H1 (cell line): ENCODE results near the gene SLC25A51. TPM values are rescaled to one million over a fixed set of nuclear protein-coding genes. Genes with fewer than 3 reads are reported as not detected.

ENCODE experiments used
- CTCF ChIA-PET: fragments of 300-600 bp; sonication (Branson Sonifier 250); formaldehyde crosslinking; loops from one replicate; lab custom pipeline; 2021; ENCODE audit not compliant: partially characterized antibody; lab: Charles Lee
- POLR2A ChIA-PET: fragments of 300-600 bp; sonication (Branson Sonifier 250); formaldehyde crosslinking; loops from one replicate; lab custom pipeline; 2021; ENCODE audit warnings: inconsistent platforms; ENCODE audit not compliant: partially characterized antibody; lab: Charles Lee
- DNase-seq, 2 experiments: peaks; one replicate each; pipeline versions ENCODE4 v3.0.0 to v3.0.0-alpha.2; 2010 to 2022; ENCODE audit warnings: low spot score in 2 of 2, low read depth in 1 of 2, mixed read lengths in 1 of 2
- FAIRE-seq: peaks from 2 replicates; lab custom pipeline; 2011; peaks lifted over from hg19 to GRCh38; lab: Jason Lieb, UNC
- H2AFZ ChIP-seq: 2 replicates; pipeline ENCODE4 v1.8.1; 2012; ENCODE audit warnings: low read length, inconsistent platforms
- H2AK5ac ChIP-seq: 2 replicates; pipeline ENCODE4 v1.6.1; 2013; ENCODE audit warnings: low read depth, low read length
- H2BK120ac ChIP-seq: replicated peaks from 2 replicates; pipeline ENCODE3; 2013; ENCODE audit warnings: low read depth, low read length, inconsistent platforms
- H2BK12ac ChIP-seq: 2 replicates; pipeline ENCODE4 v1.6.1; 2013; ENCODE audit warnings: low read depth, low read length
- H2BK15ac ChIP-seq: 2 replicates; pipeline ENCODE4 v1.6.1; 2013; ENCODE audit warnings: low read length
- H2BK20ac ChIP-seq: 2 replicates; pipeline ENCODE4 v1.6.1; 2013; ENCODE audit warnings: low read length
- H2BK5ac ChIP-seq: 2 replicates; pipeline ENCODE4 v1.6.1; 2013; ENCODE audit warnings: low read depth, low read length
- H3K14ac ChIP-seq: 2 replicates; pipeline ENCODE4 v1.6.1; 2013; ENCODE audit warnings: inconsistent platforms; ENCODE audit not compliant: insufficient read length
- H3K18ac ChIP-seq: 2 replicates; pipeline ENCODE4 v1.6.1; 2013; ENCODE audit warnings: low read length; ENCODE audit errors: extremely low read depth
- H3K23ac ChIP-seq: 2 replicates; pipeline ENCODE4 v1.6.1; 2013; ENCODE audit warnings: inconsistent platforms; ENCODE audit not compliant: insufficient read length
- H3K23me2 ChIP-seq: 2 replicates; pipeline ENCODE4 v1.6.1; 2013; ENCODE audit warnings: low read depth, low read length
- H3K27ac ChIP-seq: 2 replicates; pipeline ENCODE4 v1.6.1; 2011; ENCODE audit warnings: low read depth, low read length, inconsistent platforms
- H3K27me3 ChIP-seq, 4 experiments: replicated peaks in 1 of 4; 1 replicate in 1 of 4; 2 replicates in 3 of 4; pipeline versions ENCODE4 v1.6.1 to v1.8.1; 2011 to 2013; ENCODE audit warnings: low read length in 3 of 4, mild to moderate bottlenecking in 3 of 4, inconsistent platforms in 2 of 4, mixed read lengths in 2 of 4, moderate library complexity in 1 of 4; ENCODE audit not compliant: control insufficient read depth in 3 of 4, insufficient read depth in 3 of 4; ENCODE audit errors: extremely low read depth in 1 of 4
- H3K36me3 ChIP-seq, 4 experiments: 2 replicates each; pipeline versions ENCODE4 v1.6.1 to v1.8.1; 2011 to 2013; ENCODE audit warnings: mild to moderate bottlenecking in 4 of 4, low read length in 3 of 4, moderate library complexity in 2 of 4, control low read depth in 1 of 4, inconsistent platforms in 1 of 4; ENCODE audit not compliant: insufficient read depth in 4 of 4, control insufficient read depth in 2 of 4
- H3K4ac ChIP-seq: replicated peaks from 2 replicates; pipeline ENCODE3; 2013; ENCODE audit warnings: low read length, low read depth, mixed read lengths, inconsistent platforms; ENCODE audit not compliant: insufficient read length
- H3K4me1 ChIP-seq, 4 experiments: replicated peaks in 1 of 4; 1 replicate in 1 of 4; 2 replicates in 3 of 4; pipeline versions ENCODE4 v1.6.1 to v1.8.1; 2011 to 2013; ENCODE audit warnings: low read length in 3 of 4, inconsistent platforms in 2 of 4, mixed read lengths in 1 of 4; ENCODE audit not compliant: insufficient read depth in 4 of 4, control insufficient read depth in 3 of 4
- H3K4me2 ChIP-seq, 2 experiments: 2 replicates each; pipeline versions ENCODE4 v1.6.1 to v1.8.1; 2011 to 2013; ENCODE audit warnings: low read depth in 2 of 2, low read length in 2 of 2, control low read depth in 1 of 2, inconsistent platforms in 1 of 2, mild to moderate bottlenecking in 1 of 2; ENCODE audit not compliant: insufficient read depth in 1 of 2
- H3K4me3 ChIP-seq, 4 experiments: fragments of 200-600, 300-600 bp in 1 of 4; sonication (generic), shearing (Covaris generic), sonication (Bioruptor Twin) in 1 of 4; 2 replicates each; pipeline versions ENCODE4 v1.5.1 to v1.8.1; 2011 to 2016; ENCODE audit warnings: low read length in 4 of 4, low read depth in 3 of 4, control low read depth in 2 of 4, inconsistent platforms in 2 of 4, mild to moderate bottlenecking in 2 of 4, mixed read lengths in 1 of 4, moderate library complexity in 1 of 4; ENCODE audit not compliant: insufficient read depth in 2 of 4; ENCODE audit errors: extremely low read depth in 1 of 4
- H3K56ac ChIP-seq: replicated peaks from 2 replicates; pipeline ENCODE3; 2013; ENCODE audit warnings: low read depth, mild to moderate bottlenecking, mixed read lengths, low read length, inconsistent platforms; ENCODE audit not compliant: insufficient read length
- H3K79me1 ChIP-seq: 2 replicates; pipeline ENCODE4 v1.6.1; 2013; ENCODE audit warnings: low read depth, low read length, control low read depth
- H3K79me2 ChIP-seq, 2 experiments: 2 replicates each; pipeline versions ENCODE4 v1.6.1 to v1.8.1; 2012 to 2013; ENCODE audit warnings: low read length in 2 of 2, mild to moderate bottlenecking in 2 of 2, inconsistent platforms in 1 of 2; ENCODE audit not compliant: insufficient read depth in 2 of 2, control insufficient read depth in 1 of 2
- H3K9ac ChIP-seq, 4 experiments: replicated peaks in 1 of 4; 1 replicate in 1 of 4; 2 replicates in 3 of 4; pipeline versions ENCODE4 v1.6.1 to v1.8.1; 2011 to 2013; ENCODE audit warnings: low read depth in 3 of 4, low read length in 3 of 4, control low read depth in 2 of 4, mild to moderate bottlenecking in 2 of 4, moderate library complexity in 2 of 4, inconsistent platforms in 1 of 4; ENCODE audit errors: extremely low read depth in 1 of 4
- H3K9me3 ChIP-seq, 2 experiments: 2 replicates each; pipeline versions ENCODE4 v1.6.1 to v1.8.1; 2012 to 2013; ENCODE audit warnings: mild to moderate bottlenecking in 2 of 2, moderate library complexity in 2 of 2, control low read depth in 1 of 2, inconsistent platforms in 1 of 2, low read depth in 1 of 2, low read length in 1 of 2, mixed read lengths in 1 of 2; ENCODE audit not compliant: insufficient read depth in 2 of 2
- H4K20me1 ChIP-seq, 2 experiments: replicated peaks in 1 of 2; 2 replicates each; pipeline versions ENCODE3 to v1.8.1; 2011 to 2013; ENCODE audit warnings: inconsistent platforms in 2 of 2, low read length in 2 of 2, mild to moderate bottlenecking in 1 of 2; ENCODE audit not compliant: insufficient read depth in 2 of 2, control insufficient read depth in 1 of 2
- H4K5ac ChIP-seq: 2 replicates; pipeline ENCODE4 v1.6.1; 2013; ENCODE audit warnings: low read length, low read depth, mixed read lengths, inconsistent platforms; ENCODE audit not compliant: insufficient read length
- H4K8ac ChIP-seq: 2 replicates; pipeline ENCODE4 v1.8.0; 2013; ENCODE audit warnings: mild to moderate bottlenecking, moderate library complexity, low read length, inconsistent platforms; ENCODE audit not compliant: insufficient read depth; ENCODE audit errors: extremely low read depth
- H4K91ac ChIP-seq: replicated peaks from 2 replicates; pipeline ENCODE3; 2013; ENCODE audit warnings: low read length, mixed read lengths, inconsistent platforms; ENCODE audit not compliant: insufficient read length
- CHD1 ChIP-seq: IDR thresholded peaks from 2 replicates; pipeline ENCODE4 v1.6.1; 2012; ENCODE audit warnings: low read depth, low read length, improper control_type of control experiment
- SAP30 ChIP-seq: fragments of 300-600 bp; sonication (generic); IDR thresholded peaks from 2 replicates; pipeline ENCODE4 v1.7.1; 2012; ENCODE audit warnings: low read length, moderate library complexity, mild to moderate bottlenecking, inconsistent platforms; ENCODE audit not compliant: insufficient read depth, insufficient replicate concordance
- WGBS, 2 experiments: shearing (Covaris generic) in 1 of 2; methylation state at CpG; one replicate each; pipeline versions ENCODE4 v1.1.6 to v1.1.7; 2013 to 2015; ENCODE audit warnings: low lambda C conversion rate in 2 of 2, mixed read lengths in 2 of 2, inconsistent platforms in 1 of 2, low coverage in 1 of 2, missing lambda C conversion rate in 1 of 2; ENCODE audit not compliant: insufficient replicate concordance in 2 of 2, insufficient coverage in 1 of 2, insufficient read length in 1 of 2; ENCODE audit errors: extremely low coverage in 1 of 2, missing lambda C conversion rate in 1 of 2; 5-methylcytosine and 5-hydroxymethylcytosine counted together
- polyA plus RNA-seq, 7 experiments: library from polyadenylated mRNA; depleted of rRNA in 3 of 7; stranded (reverse) in 5 of 7; unstranded in 2 of 7; fragments of >200 nt in 5 of 7; fragments of 200-250 nt in 2 of 7; gene quantifications; 1 replicate in 5 of 7; 2 replicates in 1 of 7; 4 replicates in 1 of 7; pipeline versions ENCODE4 v1.2.1 to v1.2.3, GENCODE V29; 2011 to 2013; ENCODE audit warnings: missing spikeins in 2 of 7, mixed read lengths in 2 of 7
- total RNA-seq: library from RNA; stranded (reverse); fragmentation: NEBNext Ultra II Directional; extraction: Animal tissue kit (Norgen Biotek cat#: 25700); gene quantifications from 2 replicates; pipeline ENCODE4 v1.2.1, GENCODE V29; 2021
- TF ChIP-seq, protein P1 (sequence below): IDR thresholded peaks from 2 replicates; pipeline ENCODE4 v1.6.1; 2012; ENCODE audit warnings: inconsistent platforms

The SLC25A51 gene
- total and polyA plus RNA-seq, 2 of the 8 experiments (the other 6 are each of a cell fraction or from before 2014, with no cell fraction given): 8.0 to 14.5 TPM

DNA sequence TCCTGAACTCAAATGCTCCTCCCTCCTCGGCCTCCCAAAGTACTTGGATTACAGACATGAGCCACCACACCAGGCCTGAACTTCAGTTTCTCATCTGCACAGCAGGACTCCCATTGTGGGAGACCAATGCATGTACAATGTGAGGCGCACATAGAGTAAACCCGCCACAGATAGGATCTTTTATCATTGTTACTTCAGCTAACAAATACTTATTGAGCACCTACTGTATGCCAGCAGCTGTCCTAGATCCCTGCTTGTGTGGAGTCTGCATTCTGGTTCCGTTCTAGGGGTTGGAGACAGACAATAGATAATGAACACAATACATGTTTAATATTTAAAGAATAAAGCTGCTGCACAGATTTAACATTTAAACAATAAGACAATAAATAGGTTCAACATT, 6.3 kb upstream of the SLC25A51 start:
- H3K4me1 ChIP-seq: peaks cover 0 to 1% (median 0%) of the 10 kb centered on the region in 4 experiments; a peak in 1 of 7 replicates
- H3K4me2 ChIP-seq: no peak overlapping the region
- H3K18ac ChIP-seq: no peak overlapping the region
- 93% methylated on average over 4 of the region's 4 CpGs; no CpG with 5 or more reads in 1 of the 2 experiments for WGBS, 2 experiments
- H4K20me1 ChIP-seq: no peaks in the 10 kb centered on the region
- H3K9me3 ChIP-seq: no peaks in the 10 kb centered on the region
- H2BK5ac ChIP-seq: no peak overlapping the region
- H3K4me3 ChIP-seq: no peak overlapping the region
- H3K56ac ChIP-seq: no peak overlapping the region
- no peak overlapping the region for H3K27ac ChIP-seq
- H2BK12ac ChIP-seq: no peak overlapping the region
- H2AK5ac ChIP-seq: no peak overlapping the region
- FAIRE-seq (no peak), DNase-seq (no peak)
- no peak overlapping the region for H3K14ac ChIP-seq
- ChIA-PET POLR2A (interaction anchor here (1.5 kb wide), 1 partner anchor 35 kb away, joined by 4 read pairs; no protein-coding TSS in a partner anchor), CTCF (interaction anchor here (0.7 to 1.5 kb wide), 5 partner anchors 12 to 454 kb away, joined by 3 to 6 read pairs (median 4); no protein-coding TSS in a partner anchor)
- no peaks in the 10 kb centered on the region for H3K36me3 ChIP-seq
- H3K23ac ChIP-seq: no peak overlapping the region
- no peak overlapping the region for H2AFZ ChIP-seq
- H3K79me1 ChIP-seq: no peaks in the 10 kb centered on the region
- H3K9ac ChIP-seq: no peak overlapping the region
- no peaks in the 10 kb centered on the region; a peak in 2 of 7 replicates for H3K27me3 ChIP-seq
- no peaks in the 10 kb centered on the region for H3K23me2 ChIP-seq
- no peak overlapping the region for H4K8ac ChIP-seq
- no peak overlapping the region for H2BK15ac ChIP-seq
- no peaks in the 10 kb centered on the region for H3K79me2 ChIP-seq
- H4K91ac ChIP-seq: no peak overlapping the region
- H3K4ac ChIP-seq: no peak overlapping the region
- no peak overlapping the region for H2BK20ac ChIP-seq
- no peak overlapping the region for H4K5ac ChIP-seq
- no peak overlapping the region for H2BK120ac ChIP-seq
- TF ChIP-seq, protein P1, sequence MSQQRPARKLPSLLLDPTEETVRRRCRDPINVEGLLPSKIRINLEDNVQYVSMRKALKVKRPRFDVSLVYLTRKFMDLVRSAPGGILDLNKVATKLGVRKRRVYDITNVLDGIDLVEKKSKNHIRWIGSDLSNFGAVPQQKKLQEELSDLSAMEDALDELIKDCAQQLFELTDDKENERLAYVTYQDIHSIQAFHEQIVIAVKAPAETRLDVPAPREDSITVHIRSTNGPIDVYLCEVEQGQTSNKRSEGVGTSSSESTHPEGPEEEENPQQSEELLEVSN: no peak
- TF ChIP-seq CHD1 (no peak), SAP30 (no peak)
